K562 (cell line): ENCODE data around the gene TUBA1B. TPM values are rescaled to one million over a fixed set of nuclear protein-coding genes. Genes with fewer than 3 reads are reported as not detected.

Experiments used
- CREBBP ChIP-seq: IDR thresholded peaks from one replicate; pipeline ENCODE4 v1.6.1; 2012; ENCODE audit warnings: low read depth, mild to moderate bottlenecking, control low read depth, inconsistent platforms, low read length
- HDGF ChIP-seq: fragments of 450-650 bp; IDR thresholded peaks from 2 replicates; pipeline ENCODE4 v1.6.1; 2016
- ID3 ChIP-seq, 2 experiments: fragments of 250-450 bp in 1 of 2; fragments of 450-650 bp in 1 of 2; sonication (Bioruptor Pico) in 1 of 2; IDR thresholded peaks; 2 replicates each; pipeline versions ENCODE4 v1.6.1 to v1.8.0; 2016 to 2021; ENCODE audit warnings: mild to moderate bottlenecking in 2 of 2, moderate library complexity in 2 of 2, missing compliant biosample characterization in 1 of 2, missing genetic modification characterization in 1 of 2
- KAT7 ChIP-seq: sonication (generic); formaldehyde crosslinking; IDR thresholded peaks from 2 replicates; pipeline ENCODE4 v1.8.0; 2022; ENCODE audit warnings: missing genetic modification reagents, mild to moderate bottlenecking, borderline replicate concordance
- MEF2A ChIP-seq: IDR thresholded peaks from 2 replicates; pipeline ENCODE4 v1.6.1; 2011; ENCODE audit warnings: low read depth, mild to moderate bottlenecking, low read length, moderate library complexity; ENCODE audit not compliant: control insufficient read depth
- PKNOX1 ChIP-seq: fragments of 450-650 bp; IDR thresholded peaks from 2 replicates; pipeline ENCODE4 v1.6.1; 2016
- PRMT5 ChIP-seq: sonication (generic); formaldehyde crosslinking; IDR thresholded peaks from 2 replicates; pipeline ENCODE4 v1.5.0; 2020; ENCODE audit warnings: missing genetic modification reagents
- PURB ChIP-seq: sonication (generic); formaldehyde crosslinking; IDR thresholded peaks from 2 replicates; pipeline ENCODE4 v1.9.0; 2021; ENCODE audit warnings: low read depth, mild to moderate bottlenecking, missing genetic modification reagents
- XRCC4 ChIP-seq: IDR thresholded peaks from one replicate; pipeline ENCODE4 v1.6.1; 2011; ENCODE audit not compliant: insufficient read depth, insufficient read length; ENCODE audit errors: extremely low read depth
- ZFP1 ChIP-seq: fragments of 450-650 bp; formaldehyde crosslinking; IDR thresholded peaks from 2 replicates; pipeline ENCODE4 v1.4.0; 2020; ENCODE audit warnings: mild to moderate bottlenecking, mixed read lengths
- ZNF133 ChIP-seq: fragments of 250-450 bp; sonication (Bioruptor Pico); IDR thresholded peaks from 2 replicates; pipeline ENCODE4 v1.4.0; 2020; ENCODE audit warnings: mild to moderate bottlenecking
- ZNF408 ChIP-seq: fragments of 250-450 bp; sonication (Bioruptor Pico); IDR thresholded peaks from 2 replicates; pipeline ENCODE4 v1.4.0; 2020; ENCODE audit warnings: low read depth, mild to moderate bottlenecking, moderate library complexity
- polyA plus RNA-seq, 8 experiments: library from polyadenylated mRNA; depleted of rRNA in 4 of 8; stranded (reverse) in 5 of 8; unstranded in 3 of 8; fragments of >200 nt; fragmentation: Nextera tagmentation in 2 of 8; fragmentation: Illumina TruSeq in 1 of 8; extraction: Ambion mirVana in 2 of 8; extraction: Trizol in 1 of 8; gene quantifications; 2 replicates each; pipeline versions ENCODE4 v1.2.1 to v1.2.3, GENCODE V29; 2011 to 2014; ENCODE audit warnings: inconsistent platforms in 1 of 8, missing spikeins in 1 of 8
- total RNA-seq, 7 experiments: library from RNA; depleted of rRNA in 6 of 7; stranded (reverse); fragments of >200 nt in 6 of 7; fragmentation: Illumina TruSeq in 2 of 7; extraction: Trizol in 2 of 7; gene quantifications; 2 replicates each; pipeline versions ENCODE4 v1.2.1 to v1.2.3, GENCODE V29; 2011 to 2021; ENCODE audit warnings: low replicate concordance in 1 of 7
- TF ChIP-seq, protein P1 (sequence below): fragments of 450-650 bp; conservative IDR thresholded peaks from 2 replicates; pipeline ENCODE4 v1.6.1; 2016; ENCODE audit warnings: missing genetic modification characterization, low read depth, mild to moderate bottlenecking, missing compliant biosample characterization, moderate library complexity
- TF ChIP-seq, protein P2 (sequence below): fragments of 250-450 bp; sonication (Bioruptor Pico); IDR thresholded peaks from 2 replicates; pipeline ENCODE4 v1.5.0; 2021
- TF ChIP-seq, protein P3 (sequence below), 2 experiments: fragments of 450-650 bp; formaldehyde crosslinking in 1 of 2; IDR thresholded peaks; 2 replicates each; pipeline versions ENCODE4 v1.4.0 to v1.6.1; 2014 to 2020; ENCODE audit warnings: mild to moderate bottlenecking in 2 of 2, borderline replicate concordance in 1 of 2, low read depth in 1 of 2

Gene TUBA1B
- total and polyA plus RNA-seq, 9 of the 15 experiments (the other 6 are each of a cell fraction or from before 2014, with no cell fraction given) = 2,189 to 4,624 (median 2,628) TPM

- TF ChIP-seq CREBBP (no peak), MEF2A (no peak), HDGF (no peak), ID3 (CRISPR knock-in tag; IDR thresholded peaks at IDR 0.05) (no peak), ID3 (tag; IDR thresholded peaks at IDR 0.05) (no peak), PKNOX1 (peak; percentile 44; the same call in 1 of the 2 replicates), ZNF133 (CRISPR knock-in tag) (no peak), PRMT5 (CRISPR knock-in tag) (no peak), ZNF408 (no peak), KAT7 (CRISPR knock-in tag) (peak; percentile 65; the same call in 1 of the 2 replicates), ZFP1 (CRISPR knock-in tag) (no peak), PURB (CRISPR knock-in tag) (no peak), XRCC4 (no peak)
- TF ChIP-seq, protein P1, sequence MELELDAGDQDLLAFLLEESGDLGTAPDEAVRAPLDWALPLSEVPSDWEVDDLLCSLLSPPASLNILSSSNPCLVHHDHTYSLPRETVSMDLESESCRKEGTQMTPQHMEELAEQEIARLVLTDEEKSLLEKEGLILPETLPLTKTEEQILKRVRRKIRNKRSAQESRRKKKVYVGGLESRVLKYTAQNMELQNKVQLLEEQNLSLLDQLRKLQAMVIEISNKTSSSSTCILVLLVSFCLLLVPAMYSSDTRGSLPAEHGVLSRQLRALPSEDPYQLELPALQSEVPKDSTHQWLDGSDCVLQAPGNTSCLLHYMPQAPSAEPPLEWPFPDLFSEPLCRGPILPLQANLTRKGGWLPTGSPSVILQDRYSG (tag) = no peak
- TF ChIP-seq, protein P2, sequence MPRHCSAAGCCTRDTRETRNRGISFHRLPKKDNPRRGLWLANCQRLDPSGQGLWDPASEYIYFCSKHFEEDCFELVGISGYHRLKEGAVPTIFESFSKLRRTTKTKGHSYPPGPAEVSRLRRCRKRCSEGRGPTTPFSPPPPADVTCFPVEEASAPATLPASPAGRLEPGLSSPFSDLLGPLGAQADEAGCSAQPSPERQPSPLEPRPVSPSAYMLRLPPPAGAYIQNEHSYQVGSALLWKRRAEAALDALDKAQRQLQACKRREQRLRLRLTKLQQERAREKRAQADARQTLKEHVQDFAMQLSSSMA (CRISPR knock-in tag) = no peak
- TF ChIP-seq, protein P3, sequence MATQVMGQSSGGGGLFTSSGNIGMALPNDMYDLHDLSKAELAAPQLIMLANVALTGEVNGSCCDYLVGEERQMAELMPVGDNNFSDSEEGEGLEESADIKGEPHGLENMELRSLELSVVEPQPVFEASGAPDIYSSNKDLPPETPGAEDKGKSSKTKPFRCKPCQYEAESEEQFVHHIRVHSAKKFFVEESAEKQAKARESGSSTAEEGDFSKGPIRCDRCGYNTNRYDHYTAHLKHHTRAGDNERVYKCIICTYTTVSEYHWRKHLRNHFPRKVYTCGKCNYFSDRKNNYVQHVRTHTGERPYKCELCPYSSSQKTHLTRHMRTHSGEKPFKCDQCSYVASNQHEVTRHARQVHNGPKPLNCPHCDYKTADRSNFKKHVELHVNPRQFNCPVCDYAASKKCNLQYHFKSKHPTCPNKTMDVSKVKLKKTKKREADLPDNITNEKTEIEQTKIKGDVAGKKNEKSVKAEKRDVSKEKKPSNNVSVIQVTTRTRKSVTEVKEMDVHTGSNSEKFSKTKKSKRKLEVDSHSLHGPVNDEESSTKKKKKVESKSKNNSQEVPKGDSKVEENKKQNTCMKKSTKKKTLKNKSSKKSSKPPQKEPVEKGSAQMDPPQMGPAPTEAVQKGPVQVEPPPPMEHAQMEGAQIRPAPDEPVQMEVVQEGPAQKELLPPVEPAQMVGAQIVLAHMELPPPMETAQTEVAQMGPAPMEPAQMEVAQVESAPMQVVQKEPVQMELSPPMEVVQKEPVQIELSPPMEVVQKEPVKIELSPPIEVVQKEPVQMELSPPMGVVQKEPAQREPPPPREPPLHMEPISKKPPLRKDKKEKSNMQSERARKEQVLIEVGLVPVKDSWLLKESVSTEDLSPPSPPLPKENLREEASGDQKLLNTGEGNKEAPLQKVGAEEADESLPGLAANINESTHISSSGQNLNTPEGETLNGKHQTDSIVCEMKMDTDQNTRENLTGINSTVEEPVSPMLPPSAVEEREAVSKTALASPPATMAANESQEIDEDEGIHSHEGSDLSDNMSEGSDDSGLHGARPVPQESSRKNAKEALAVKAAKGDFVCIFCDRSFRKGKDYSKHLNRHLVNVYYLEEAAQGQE (IDR thresholded peaks at IDR 0.05; ENCODE audit: borderline replicate concordance) = no peak
- TF ChIP-seq, protein P3 (CRISPR knock-in tag; IDR thresholded peaks at IDR 0.05; ENCODE audit: low read depth) = no peak
Observed at GRCh38 chr12:49126852-49127763, 4.1 kb downstream of the TUBA1B start (continued).
